AG04450 (cell line): ENCODE measurements around the gene TTC34. TPM values are rescaled to one million over a fixed set of nuclear protein-coding genes. Genes with fewer than 3 reads are reported as not detected.

Source experiments
- CTCF ChIA-PET: fragments of 300-600, 350-600 bp; formaldehyde crosslinking; extraction: SDS; loops from one replicate; lab custom pipeline; 2022; ENCODE audit warnings: antibody characterized with exemption, inconsistent platforms; lab: Charles Lee
- POLR2A ChIA-PET: fragments of 350-600 bp; formaldehyde crosslinking; extraction: SDS; loops from one replicate; lab custom pipeline; 2021; ENCODE audit warnings: antibody characterized with exemption, inconsistent platforms; lab: Yijun Ruan, JAX
- DNase-seq: peaks from one replicate; pipeline ENCODE4 v3.0.0-alpha.2; 2011; ENCODE audit warnings: low read depth, low spot score
- H3K27ac ChIP-seq: one replicate; pipeline ENCODE4 v1.5.1; 2012; ENCODE audit warnings: low read depth, low read length, control low read depth
- H3K27me3 ChIP-seq: one replicate; pipeline ENCODE4 v1.6.0; 2012; ENCODE audit warnings: low read length; ENCODE audit not compliant: control insufficient read depth, insufficient read depth
- H3K4me3 ChIP-seq: 2 replicates; pipeline ENCODE4 v1.5.1; 2011; ENCODE audit warnings: mild to moderate bottlenecking, low read depth, low read length, control low read depth
- H3K9me3 ChIP-seq: 2 replicates; pipeline ENCODE4 v1.5.1; 2012; ENCODE audit warnings: low read length; ENCODE audit not compliant: control insufficient read depth, insufficient read depth
- polyA plus RNA-seq: library from polyadenylated mRNA; depleted of rRNA; stranded (reverse); fragments of >200 nt; gene quantifications from 2 replicates; pipeline ENCODE4 v1.2.3, GENCODE V29; 2011
- TF ChIP-seq, protein P1 (sequence below): IDR thresholded peaks from 2 replicates; pipeline ENCODE4 v1.5.1; 2011; ENCODE audit warnings: low read depth, low read length, control low read depth, inconsistent platforms

Gene TTC34
- polyA plus RNA-seq, 1 experiment = 0.06 TPM

DNA sequence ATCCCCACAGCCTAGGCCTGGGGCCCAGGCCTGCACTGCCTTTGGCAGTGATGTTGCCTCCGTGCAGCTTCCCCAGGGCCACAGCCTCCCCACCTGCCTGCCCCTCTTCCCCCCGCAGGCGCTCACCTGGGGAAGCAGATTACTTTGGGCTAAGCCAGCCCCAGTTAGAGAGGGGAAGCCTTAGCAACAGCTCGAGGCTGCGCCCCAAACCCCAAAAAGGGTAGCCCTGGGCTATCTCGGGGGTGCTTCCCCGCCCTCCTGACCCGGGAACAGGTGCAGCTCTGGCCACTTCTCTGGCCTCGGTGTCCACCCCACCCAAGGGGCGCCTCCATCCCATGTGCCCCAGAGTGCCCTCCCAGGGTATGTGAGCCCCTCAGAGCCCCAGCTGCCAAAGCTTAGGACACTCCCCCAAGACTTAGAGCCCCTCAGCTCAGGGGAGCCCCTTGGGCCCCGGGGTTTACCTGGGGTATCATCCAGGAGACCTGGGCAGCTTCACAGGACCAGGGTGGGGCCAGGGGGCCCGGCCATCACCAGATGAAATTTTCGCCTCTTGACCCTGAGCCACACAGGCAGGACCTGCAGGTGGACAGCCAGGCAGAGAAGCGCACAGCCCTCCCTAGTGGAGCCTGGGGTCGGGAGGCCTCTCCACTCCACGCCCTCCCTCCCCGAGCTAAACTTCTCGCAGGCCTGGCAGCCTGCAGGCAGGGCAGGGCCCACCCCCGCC is 3.3 kb upstream of the TTC34 start:
- ChIA-PET POLR2A (no interaction called here), CTCF (no interaction called here)
- no peak overlapping the region for H3K27ac ChIP-seq
- H3K27me3 ChIP-seq = no peaks in the 10 kb centered on the region
- no peak for DNase-seq
- H3K9me3 ChIP-seq = peaks cover 99% of the 10 kb centered on the region
- TF ChIP-seq, protein P1, sequence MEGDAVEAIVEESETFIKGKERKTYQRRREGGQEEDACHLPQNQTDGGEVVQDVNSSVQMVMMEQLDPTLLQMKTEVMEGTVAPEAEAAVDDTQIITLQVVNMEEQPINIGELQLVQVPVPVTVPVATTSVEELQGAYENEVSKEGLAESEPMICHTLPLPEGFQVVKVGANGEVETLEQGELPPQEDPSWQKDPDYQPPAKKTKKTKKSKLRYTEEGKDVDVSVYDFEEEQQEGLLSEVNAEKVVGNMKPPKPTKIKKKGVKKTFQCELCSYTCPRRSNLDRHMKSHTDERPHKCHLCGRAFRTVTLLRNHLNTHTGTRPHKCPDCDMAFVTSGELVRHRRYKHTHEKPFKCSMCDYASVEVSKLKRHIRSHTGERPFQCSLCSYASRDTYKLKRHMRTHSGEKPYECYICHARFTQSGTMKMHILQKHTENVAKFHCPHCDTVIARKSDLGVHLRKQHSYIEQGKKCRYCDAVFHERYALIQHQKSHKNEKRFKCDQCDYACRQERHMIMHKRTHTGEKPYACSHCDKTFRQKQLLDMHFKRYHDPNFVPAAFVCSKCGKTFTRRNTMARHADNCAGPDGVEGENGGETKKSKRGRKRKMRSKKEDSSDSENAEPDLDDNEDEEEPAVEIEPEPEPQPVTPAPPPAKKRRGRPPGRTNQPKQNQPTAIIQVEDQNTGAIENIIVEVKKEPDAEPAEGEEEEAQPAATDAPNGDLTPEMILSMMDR = no peak
- no peak overlapping the region for H3K4me3 ChIP-seq

DNA sequence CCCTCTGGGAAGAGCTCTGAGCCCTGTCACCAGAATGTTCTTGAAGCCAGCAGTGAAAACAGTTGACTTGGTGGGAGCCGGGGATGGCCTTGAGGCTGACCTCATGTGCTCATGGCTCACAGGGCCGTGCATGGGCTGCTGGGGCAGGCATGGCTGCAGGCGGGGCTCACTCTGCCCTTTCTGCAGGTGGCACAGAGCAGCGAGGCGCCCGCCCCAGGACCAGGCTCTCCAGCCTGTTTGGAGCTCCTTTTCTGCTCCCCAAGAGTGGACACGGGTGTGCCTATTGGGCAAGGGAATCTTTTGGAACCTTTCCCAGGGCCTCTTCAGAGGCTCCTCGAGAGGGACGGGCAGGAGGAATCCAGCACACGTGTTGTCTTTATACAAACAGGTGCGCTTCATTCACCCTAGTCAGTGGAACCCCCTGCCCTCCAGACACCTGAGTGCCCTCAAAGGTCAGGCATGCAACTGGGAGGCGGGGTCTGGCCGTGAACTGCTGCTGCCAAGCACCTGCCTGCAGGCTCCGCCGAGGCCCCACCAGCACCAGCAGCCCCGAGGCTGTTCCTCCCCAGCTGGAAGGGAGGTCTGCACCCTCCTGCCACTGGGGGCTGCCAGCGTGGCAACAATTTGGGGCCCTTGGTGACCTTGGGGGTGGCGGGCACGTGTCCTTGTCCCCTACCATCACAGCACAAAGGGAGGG is 2.6 kb upstream of the TTC34 start:
- H3K4me3 ChIP-seq = no peak overlapping the region
- ChIA-PET CTCF (no interaction called here), POLR2A (no interaction called here)
- TF ChIP-seq, protein P1 = no peak
- peaks cover 98% of the 10 kb centered on the region for H3K9me3 ChIP-seq
- DNase-seq = no peak
- H3K27ac ChIP-seq = no peak overlapping the region
- H3K27me3 ChIP-seq = no peaks in the 10 kb centered on the region

DNA sequence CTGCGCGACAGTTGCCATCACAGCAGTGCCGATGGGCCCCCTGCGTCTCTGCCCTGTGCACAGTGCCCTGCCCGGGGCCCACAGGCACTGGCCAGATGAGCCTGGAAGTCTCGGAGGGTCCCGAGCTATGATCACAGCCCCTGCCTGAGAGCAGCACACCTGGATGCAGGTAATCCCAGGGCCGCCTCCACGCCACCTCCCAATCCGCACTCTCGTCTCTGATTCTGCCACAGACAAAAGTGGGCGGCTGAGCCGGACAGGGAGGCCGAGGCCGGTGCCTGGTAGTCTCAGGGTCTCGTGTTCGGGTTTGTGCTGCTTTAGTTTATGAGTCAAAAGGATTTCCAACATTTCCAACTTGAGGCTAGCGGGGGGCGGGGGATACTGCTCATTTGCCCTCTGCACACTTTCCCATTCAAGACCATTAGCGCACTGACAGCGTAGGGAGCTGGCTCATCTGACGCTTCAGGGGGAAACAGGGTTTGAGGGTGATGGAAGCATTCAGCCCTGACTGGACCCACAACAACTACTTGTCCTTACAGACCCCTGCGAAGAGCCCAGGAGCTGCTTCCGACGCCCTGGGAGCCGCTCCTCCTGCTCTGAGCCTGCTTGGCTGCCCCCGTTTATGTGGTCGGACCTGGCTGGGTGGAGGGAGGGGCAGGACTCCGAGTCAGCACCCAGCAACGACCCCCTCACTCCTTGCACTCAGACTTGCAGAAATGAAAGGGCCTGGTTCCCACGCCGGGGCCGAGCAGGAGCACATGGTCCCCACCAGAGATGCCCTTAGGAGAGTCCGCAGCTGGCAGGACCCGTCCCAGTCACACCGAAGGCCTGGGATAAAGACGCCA is 1.8 kb upstream of the TTC34 start:
- Histone ChIP-seq H3K27ac (no peak overlapping the region), H3K9me3 (peaks cover 98% of the 10 kb centered on the region), H3K4me3 (no peak overlapping the region), H3K27me3 (no peaks in the 10 kb centered on the region)
- CTCF ChIA-PET = no interaction called here
- POLR2A ChIA-PET = no interaction called here
- no peak for DNase-seq
- TF ChIP-seq, protein P1 = no peak

DNA sequence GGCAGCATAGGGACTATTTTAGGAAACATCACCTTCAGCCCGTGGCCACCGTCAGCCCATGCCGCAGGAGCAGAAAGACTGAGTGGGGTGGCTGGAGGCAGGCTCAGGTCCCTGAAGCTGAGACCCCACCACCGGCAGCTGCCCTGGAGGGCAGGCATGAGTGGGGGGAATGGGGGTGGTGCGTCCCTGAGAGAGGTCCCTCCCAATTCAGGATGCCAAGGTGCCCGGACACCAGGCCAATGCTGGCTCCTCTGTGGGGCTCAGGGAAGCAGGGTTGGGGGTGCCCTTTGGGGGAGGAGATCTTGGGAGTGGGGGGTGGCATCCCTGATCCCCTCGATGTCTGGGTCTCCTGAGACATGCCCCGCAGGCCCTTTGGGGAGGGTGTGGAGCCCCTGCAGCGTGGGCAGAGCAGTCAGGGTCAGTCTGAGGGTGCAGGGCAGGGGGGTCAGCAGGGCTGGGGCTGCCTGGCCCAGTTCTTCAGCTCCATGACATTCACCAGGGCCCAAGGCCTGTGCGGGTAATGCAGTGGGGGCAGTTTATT is 998 bp upstream of the TTC34 start:
- ChIA-PET CTCF (no interaction called here), POLR2A (no interaction called here)
- Histone ChIP-seq H3K27ac (no peak overlapping the region), H3K9me3 (peaks cover 97% of the 10 kb centered on the region), H3K27me3 (no peaks in the 10 kb centered on the region), H3K4me3 (no peak overlapping the region)
- TF ChIP-seq, protein P1 = no peak
- no peak for DNase-seq
